GM19099 (cell line): ENCODE results near the gene NEU4.

Source experiments
- POLR2A ChIP-seq: IDR thresholded peaks from 3 replicates; pipeline ENCODE4 v1.6.1; 2011; ENCODE audit warnings: low read depth; ENCODE audit not compliant: insufficient read length; ENCODE audit errors: extremely low read depth

NEU4 gene

GRCh38 chr2:241815477-241816430 lies 6.8 kb downstream of the NEU4 start:
- TF ChIP-seq POLR2A: no peak

- TF ChIP-seq POLR2A: no peak
Observed at GRCh38 chr2:241816431-241817121, 7.6 kb downstream of the NEU4 start.

- TF ChIP-seq POLR2A: no peak
Observed at GRCh38 chr2:241817126-241817820, 8.3 kb downstream of the NEU4 start.

GRCh38 chr2:241818229-241818942 lies 9.4 kb downstream of the NEU4 start:
- TF ChIP-seq POLR2A: no peak

GRCh38 chr2:241818943-241819270 lies 9.9 kb downstream of the NEU4 start:
- TF ChIP-seq POLR2A: no peak

DNA sequence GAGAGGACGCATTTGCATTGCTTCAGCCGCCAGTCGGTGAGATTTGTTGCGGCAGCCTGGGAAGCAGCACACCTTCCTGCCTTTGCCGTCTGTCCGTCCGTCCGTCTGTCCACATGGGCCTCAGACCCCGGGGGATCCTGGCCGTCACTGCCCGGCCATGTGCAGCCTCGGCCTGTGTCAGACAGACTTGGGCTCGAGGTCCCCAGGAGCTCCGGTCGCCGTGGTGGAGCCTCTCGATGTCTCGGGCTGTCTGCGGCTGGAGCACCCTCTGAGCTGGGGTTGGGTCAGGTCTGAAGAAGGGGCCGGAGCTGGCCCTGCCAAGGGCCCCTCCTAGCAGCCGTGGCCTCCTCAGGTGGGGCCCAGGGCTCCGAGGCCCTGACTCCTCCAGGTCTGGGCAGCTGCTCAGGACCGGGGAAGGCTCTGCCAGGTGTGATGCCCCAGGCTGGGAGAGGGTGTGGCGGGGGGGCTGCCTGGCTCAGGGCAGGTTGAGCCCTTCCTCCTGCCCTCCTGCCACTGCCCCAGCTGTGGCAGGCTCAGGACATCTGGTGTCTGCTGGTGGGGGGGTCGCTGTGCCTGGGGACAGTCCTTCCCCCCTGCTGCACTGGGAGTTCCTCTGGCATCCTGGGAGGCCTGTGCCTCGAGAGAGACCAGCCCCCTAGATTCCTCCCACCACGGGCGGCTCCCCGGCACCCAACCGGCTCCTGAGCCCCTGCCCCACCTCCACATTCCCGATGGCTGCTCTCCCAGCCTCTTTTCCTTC lies 11.8 kb downstream of the NEU4 start:
- TF ChIP-seq POLR2A: no peak

- no peak for TF ChIP-seq POLR2A
Observed at GRCh38 chr2:241821460-241822263, 12.7 kb downstream of the NEU4 start.

GRCh38 chr2:241822264-241822623 lies 13.3 kb downstream of the NEU4 start:
- TF ChIP-seq POLR2A: no peak

- TF ChIP-seq POLR2A: no peak
Observed at GRCh38 chr2:241827394-241827793, 18.4 kb downstream of the NEU4 start.

DNA sequence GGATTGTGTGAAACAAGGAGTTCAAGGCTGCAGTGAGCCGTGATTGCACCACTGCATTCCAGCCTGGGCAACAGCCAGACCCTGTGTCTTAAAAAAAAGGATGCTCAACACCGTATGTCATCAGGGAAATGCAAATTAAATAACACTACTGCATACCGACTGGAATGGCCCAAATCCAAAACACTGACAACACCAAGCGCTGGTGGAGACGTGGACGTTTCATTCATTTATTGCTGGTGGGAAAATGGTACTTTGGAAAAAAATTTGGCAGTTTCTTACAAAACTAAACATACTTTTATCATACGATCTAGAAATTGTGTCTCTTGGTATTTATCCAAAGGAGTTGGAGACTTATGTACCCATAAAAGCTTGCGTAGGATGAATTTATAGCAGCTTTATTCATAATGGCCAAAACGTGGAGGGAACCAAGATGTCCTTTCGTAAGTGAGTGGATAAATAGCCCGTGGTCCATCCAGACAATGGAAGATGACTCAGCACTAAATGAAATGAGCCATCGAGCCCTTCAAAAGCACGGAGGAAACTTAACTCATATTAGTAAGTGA lies 24.2 kb downstream of the NEU4 start:
- no peak for TF ChIP-seq POLR2A

DNA sequence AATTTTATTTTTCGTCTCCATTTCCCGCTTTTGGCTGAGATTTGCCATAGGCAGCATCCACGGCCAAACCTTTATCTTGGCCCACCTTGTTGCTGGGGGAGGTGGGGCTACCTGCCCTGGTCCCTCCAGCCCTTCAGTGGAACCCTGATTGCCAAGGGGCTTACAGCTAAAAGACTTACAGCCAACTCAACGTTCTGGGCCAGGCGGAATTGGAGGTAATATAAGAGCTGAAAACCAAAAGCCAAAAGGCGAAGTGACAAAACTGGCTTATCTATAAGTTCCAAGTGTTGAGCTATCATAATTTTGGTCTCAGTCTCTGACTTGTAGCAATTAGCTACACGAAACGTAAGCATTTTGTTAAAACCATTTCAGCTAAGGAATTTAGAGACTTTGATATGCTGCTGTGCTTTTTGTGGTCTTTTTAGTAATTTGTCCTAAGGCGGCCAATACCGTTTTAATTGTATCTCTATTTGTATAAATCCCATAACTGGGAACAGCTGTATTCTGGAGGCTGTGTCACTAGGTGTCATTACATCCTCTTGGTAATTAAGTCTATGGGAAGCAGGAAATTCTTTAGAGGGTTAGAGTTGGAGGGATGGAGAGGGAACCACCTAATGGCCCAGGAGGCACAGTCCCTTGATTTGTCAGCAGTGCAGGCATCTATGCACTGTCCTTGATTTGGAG lies 25.7 kb downstream of the NEU4 start:
- TF ChIP-seq POLR2A: no peak

- TF ChIP-seq POLR2A: no peak
Observed at GRCh38 chr2:241835611-241836010, 26.6 kb downstream of the NEU4 start.

DNA sequence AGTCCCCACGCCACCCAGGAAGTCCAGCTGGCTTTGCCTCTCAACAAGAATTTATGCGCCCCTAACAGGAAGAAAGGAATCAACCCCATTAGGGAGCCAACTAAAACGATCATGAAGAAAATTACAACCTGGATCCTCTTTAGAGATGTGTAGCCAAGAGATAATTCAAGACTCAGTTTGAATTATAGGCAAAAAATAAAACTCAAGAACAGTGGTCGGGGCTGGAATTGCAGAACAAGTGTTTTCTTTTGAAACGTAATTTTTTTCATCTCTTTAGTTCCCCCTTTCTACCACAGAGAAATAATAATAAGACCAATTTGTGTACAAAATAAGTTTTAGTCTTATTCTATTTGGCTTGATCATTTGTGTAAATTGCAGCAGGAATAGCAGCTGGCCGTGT lies 27.3 kb downstream of the NEU4 start:
- TF ChIP-seq POLR2A: no peak
